ENCODE measurements around the gene TLE3.

TLE3 gene

GRCh38 chr15:70061696-70062270, 35.9 kb downstream of the TLE3 start:
- no peak for DNase-seq

GRCh38 chr15:70060993-70061305, 36.8 kb downstream of the TLE3 start:
- no peak for DNase-seq

GRCh38 chr15:70060214-70060992, 37.3 kb downstream of the TLE3 start:
- DNase-seq = no peak

GRCh38 chr15:70059476-70060213, 38.1 kb downstream of the TLE3 start:
- DNase-seq = no peak

- no peak for DNase-seq
These were observed 38.9 kb downstream of the TLE3 start for GRCh38 chr15:70058642-70059360.

GRCh38 chr15:70057931-70058641, 39.6 kb downstream of the TLE3 start:
- DNase-seq = no peak

GRCh38 chr15:70056091-70056680, 41.5 kb downstream of the TLE3 start:
- no peak for DNase-seq

- no peak for DNase-seq
These were observed 42.1 kb downstream of the TLE3 start for GRCh38 chr15:70055601-70056051.

GRCh38 chr15:70054884-70055387, 42.8 kb downstream of the TLE3 start:
- no peak for DNase-seq

- no peak for DNase-seq
These were observed 43.4 kb downstream of the TLE3 start for GRCh38 chr15:70054366-70054765.

- no peak for DNase-seq
These were observed 43.9 kb downstream of the TLE3 start for GRCh38 chr15:70053716-70054229.

GRCh38 chr15:70053001-70053715, 44.6 kb downstream of the TLE3 start:
- no peak for DNase-seq

- no peak for DNase-seq
These were observed 45.6 kb downstream of the TLE3 start for GRCh38 chr15:70051948-70052633.

- no peak for DNase-seq
These were observed 46.7 kb downstream of the TLE3 start for GRCh38 chr15:70050970-70051369.

- DNase-seq = no peak
These were observed 47.3 kb downstream of the TLE3 start for GRCh38 chr15:70050441-70050840.

GRCh38 chr15:70049701-70050301, 47.9 kb downstream of the TLE3 start:
- no peak for DNase-seq

GRCh38 chr15:70048578-70049514, 48.9 kb downstream of the TLE3 start:
- DNase-seq = no peak

- no peak for DNase-seq
These were observed 49.5 kb downstream of the TLE3 start for GRCh38 chr15:70048198-70048565.
